K562 (cell line): ENCODE measurements around the gene NCOA3. TPM values are rescaled to one million over a fixed set of nuclear protein-coding genes. Genes with fewer than 3 reads are reported as not detected.
A peak's percentile ranks its signal among the peaks of the same experiment; 100 is the strongest.

ENCODE experiments used
- ARID2 ChIP-seq: fragments of 450-650 bp; IDR thresholded peaks from 2 replicates; pipeline ENCODE4 v1.6.1; 2017; ENCODE audit warnings: antibody characterized with exemption, mild to moderate bottlenecking
- HBP1 ChIP-seq: fragments of 450-650 bp; formaldehyde crosslinking; IDR thresholded peaks from 2 replicates; pipeline ENCODE4 v1.4.0; 2022; ENCODE audit warnings: missing genetic modification characterization
- MEF2A ChIP-seq: IDR thresholded peaks from 2 replicates; pipeline ENCODE4 v1.6.1; 2011; ENCODE audit warnings: low read depth, mild to moderate bottlenecking, low read length, moderate library complexity; ENCODE audit not compliant: control insufficient read depth
- RBM34 ChIP-seq: fragments of 200-400 bp; formaldehyde crosslinking; IDR thresholded peaks from 2 replicates; pipeline ENCODE4 v1.6.1; 2018; ENCODE audit warnings: low read length, borderline replicate concordance; ENCODE audit not compliant: insufficient read depth
- SRF ChIP-seq, 2 experiments: fragments of 250-450, 450-650 bp in 1 of 2; sonication (Bioruptor Pico) in 1 of 2; sonication (generic) in 1 of 2; formaldehyde crosslinking; IDR thresholded peaks; 2 replicates each; pipeline versions ENCODE4 v1.5.0 to v1.5.1; 2020 to 2022; ENCODE audit warnings: mild to moderate bottlenecking in 1 of 2, missing genetic modification reagents in 1 of 2
- THRAP3 ChIP-seq: fragments of 450-650 bp; IDR thresholded peaks from 2 replicates; pipeline ENCODE4 v1.6.1; 2016; ENCODE audit warnings: mild to moderate bottlenecking, inconsistent platforms, borderline replicate concordance
- ZBED1 ChIP-seq: IDR thresholded peaks from 2 replicates; pipeline ENCODE4 v1.6.1; 2014
- ZBTB40 ChIP-seq, 2 experiments: fragments of 450-650 bp in 1 of 2; sonication (generic) in 1 of 2; formaldehyde crosslinking in 1 of 2; IDR thresholded peaks; 2 replicates each; pipeline versions ENCODE4 v1.7.1 to v1.9.0; 2016 to 2022; ENCODE audit warnings: inconsistent platforms in 1 of 2, mild to moderate bottlenecking in 1 of 2, missing genetic modification reagents in 1 of 2
- ZFPM2 ChIP-seq: fragments of 250-450 bp; sonication (Bioruptor Pico); IDR thresholded peaks from 2 replicates; pipeline ENCODE4 v1.5.1; 2022; ENCODE audit warnings: mild to moderate bottlenecking
- ZNF134 ChIP-seq: fragments of 250-450 bp; sonication (Bioruptor Pico); conservative IDR thresholded peaks from 2 replicates; pipeline ENCODE4 v1.4.0; 2020
- ZNF324 ChIP-seq: fragments of 250-450 bp; sonication (Bioruptor Pico); IDR thresholded peaks from 2 replicates; pipeline ENCODE4 v1.4.0; 2020; ENCODE audit warnings: mild to moderate bottlenecking
- ZNF395 ChIP-seq: fragments of 200-800 bp; sonication (Bioruptor generic); IDR thresholded peaks from 2 replicates; pipeline ENCODE4 v1.6.1; 2017; ENCODE audit warnings: missing genetic modification characterization, missing compliant biosample characterization
- polyA plus RNA-seq, 8 experiments: library from polyadenylated mRNA; depleted of rRNA in 4 of 8; stranded (reverse) in 5 of 8; unstranded in 3 of 8; fragments of >200 nt; fragmentation: Nextera tagmentation in 2 of 8; fragmentation: Illumina TruSeq in 1 of 8; extraction: Ambion mirVana in 2 of 8; extraction: Trizol in 1 of 8; gene quantifications; 2 replicates each; pipeline versions ENCODE4 v1.2.1 to v1.2.3, GENCODE V29; 2011 to 2014; ENCODE audit warnings: inconsistent platforms in 1 of 8, missing spikeins in 1 of 8
- total RNA-seq, 7 experiments: library from RNA; depleted of rRNA in 6 of 7; stranded (reverse); fragments of >200 nt in 6 of 7; fragmentation: Illumina TruSeq in 2 of 7; extraction: Trizol in 2 of 7; gene quantifications; 2 replicates each; pipeline versions ENCODE4 v1.2.1 to v1.2.3, GENCODE V29; 2011 to 2021; ENCODE audit warnings: low replicate concordance in 1 of 7
- TF ChIP-seq, protein P1 (sequence below): fragments of 250-450 bp; sonication (Bioruptor Pico); IDR thresholded peaks from 2 replicates; pipeline ENCODE4 v1.8.0; 2021; ENCODE audit warnings: mild to moderate bottlenecking, moderate library complexity

Gene NCOA3
- total and polyA plus RNA-seq, 9 of the 15 experiments (the other 6 are each of a cell fraction or from before 2014, with no cell fraction given) = 3.2 to 24.3 (median 14.4) TPM

- TF ChIP-seq ZFPM2 (CRISPR knock-in tag) = no peak
- TF ChIP-seq, protein P1, sequence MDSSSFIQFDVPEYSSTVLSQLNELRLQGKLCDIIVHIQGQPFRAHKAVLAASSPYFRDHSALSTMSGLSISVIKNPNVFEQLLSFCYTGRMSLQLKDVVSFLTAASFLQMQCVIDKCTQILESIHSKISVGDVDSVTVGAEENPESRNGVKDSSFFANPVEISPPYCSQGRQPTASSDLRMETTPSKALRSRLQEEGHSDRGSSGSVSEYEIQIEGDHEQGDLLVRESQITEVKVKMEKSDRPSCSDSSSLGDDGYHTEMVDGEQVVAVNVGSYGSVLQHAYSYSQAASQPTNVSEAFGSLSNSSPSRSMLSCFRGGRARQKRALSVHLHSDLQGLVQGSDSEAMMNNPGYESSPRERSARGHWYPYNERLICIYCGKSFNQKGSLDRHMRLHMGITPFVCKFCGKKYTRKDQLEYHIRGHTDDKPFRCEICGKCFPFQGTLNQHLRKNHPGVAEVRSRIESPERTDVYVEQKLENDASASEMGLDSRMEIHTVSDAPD (CRISPR knock-in tag) = no peak
- no peak; the same call in 1 of the 2 replicates for TF ChIP-seq ZNF395
- TF ChIP-seq SRF (CRISPR knock-in tag; IDR thresholded peaks at IDR 0.05) = peak in 1 of 2 experiments; percentile 69; a peak in 1 of 4 replicates
- TF ChIP-seq THRAP3 = no peak
- 0 out of 2 replicates have a peak, but pooled peaks have one; percentile 12 for TF ChIP-seq ZBTB40 (IDR thresholded peaks at IDR 0.05)
- TF ChIP-seq ZBTB40 (CRISPR knock-in tag; IDR thresholded peaks at IDR 0.05) = no peak
- no peak for TF ChIP-seq MEF2A
- 0 out of 2 replicates have a peak, but pooled peaks have one; percentile 63 for TF ChIP-seq ZBED1
- TF ChIP-seq ZNF324 (CRISPR knock-in tag) = no peak
- TF ChIP-seq RBM34 = 0 out of 2 replicates have a peak, but pooled peaks have one; percentile 38
- peak; percentile 24; the same call in 1 of the 2 replicates for TF ChIP-seq ARID2
- no peak for TF ChIP-seq ZNF134 (CRISPR knock-in tag)
- TF ChIP-seq HBP1 (CRISPR knock-in tag) = peak; percentile 71
Measured at GRCh38 chr20:47501482-47502270, at the start of gene NCOA3 (continued).
